GM23338 (cell line): Measurements from ENCODE around the gene POLR1A. TPM values are rescaled to one million over a fixed set of nuclear protein-coding genes. Genes with fewer than 3 reads are reported as not detected.

Experiments used
- ATAC-seq: fragments of 200-7000 bp; cut with Tn5 transposase; 3 replicates; pipeline ENCODE4 v1.9.1; 2020
- DNase-seq: peaks from one replicate; pipeline ENCODE4 v3.0.0-alpha.2; 2015; ENCODE audit warnings: low spot score
- H2AFZ ChIP-seq: fragments of 200-600 bp; sonication (generic); 2 replicates; pipeline ENCODE4 v1.8.0; 2016; ENCODE audit warnings: antibody characterized with exemption, mild to moderate bottlenecking, moderate library complexity
- H3F3A ChIP-seq: fragments of 200-600 bp; sonication (generic); replicated peaks from 2 replicates; pipeline ENCODE4 v1.8.0; 2017; ENCODE audit warnings: antibody characterized with exemption, mixed run types, low read depth
- H3K27ac ChIP-seq: fragments of 200-600 bp; sonication (generic); 2 replicates; pipeline ENCODE4 v1.6.1; 2016; ENCODE audit warnings: low read depth
- H3K27me3 ChIP-seq: fragments of 200-600 bp; sonication (generic); 2 replicates; pipeline ENCODE4 v1.8.0; 2016; ENCODE audit warnings: mild to moderate bottlenecking, mixed run types, moderate library complexity; ENCODE audit not compliant: insufficient read depth
- H3K36me3 ChIP-seq: fragments of 200-600 bp; sonication (generic); 2 replicates; pipeline ENCODE4 v1.8.0; 2016; ENCODE audit warnings: mild to moderate bottlenecking; ENCODE audit not compliant: insufficient read depth
- H3K4me1 ChIP-seq: fragments of 200-600 bp; sonication (generic); 2 replicates; pipeline ENCODE4 v1.8.0; 2016; ENCODE audit warnings: mild to moderate bottlenecking, moderate library complexity; ENCODE audit not compliant: insufficient read depth
- H3K4me2 ChIP-seq: fragments of 200-600 bp; sonication (generic); 2 replicates; pipeline ENCODE4 v1.7.1; 2017; ENCODE audit warnings: mixed run types
- H3K4me3 ChIP-seq: fragments of 200-600 bp; sonication (generic); 2 replicates; pipeline ENCODE4 v1.6.1; 2016; ENCODE audit warnings: mixed run types
- H3K79me2 ChIP-seq: fragments of 200-600 bp; sonication (generic); replicated peaks from 2 replicates; pipeline ENCODE4 v1.8.0; 2017; ENCODE audit warnings: mild to moderate bottlenecking; ENCODE audit not compliant: insufficient read depth
- H3K9me2 ChIP-seq: fragments of 200-600 bp; sonication (generic); 2 replicates; pipeline ENCODE4 v1.8.0; 2017; ENCODE audit not compliant: insufficient read depth
- H4K20me1 ChIP-seq: fragments of 200-600 bp; sonication (generic); replicated peaks from 2 replicates; pipeline ENCODE4 v1.8.0; 2017; ENCODE audit warnings: mild to moderate bottlenecking; ENCODE audit not compliant: insufficient read depth
- H3K27ac Mint-ChIP-seq: 2 replicates; pipeline ENCODE4 v1.8.0; 2020; ENCODE audit warnings: inconsistent platforms, mild to moderate bottlenecking, moderate library complexity, mixed read lengths
- H3K27me3 Mint-ChIP-seq: 3 replicates; pipeline ENCODE4 v1.8.0; 2022; ENCODE audit warnings: low read depth, mild to moderate bottlenecking, moderate library complexity, mixed read lengths, inconsistent platforms; ENCODE audit not compliant: insufficient read depth, poor library complexity
- H3K36me3 Mint-ChIP-seq: 3 replicates; pipeline ENCODE4 v1.8.0; 2021; ENCODE audit warnings: low read depth, mild to moderate bottlenecking, inconsistent platforms, moderate library complexity, mixed read lengths
- H3K4me1 Mint-ChIP-seq: 3 replicates; pipeline ENCODE4 v1.8.0; 2020; ENCODE audit warnings: mild to moderate bottlenecking, inconsistent platforms, mixed read lengths
- H3K4me3 Mint-ChIP-seq: 3 replicates; pipeline ENCODE4 v1.8.0; 2021; ENCODE audit warnings: moderate library complexity, mild to moderate bottlenecking, inconsistent platforms, mixed read lengths
- H3K9me3 Mint-ChIP-seq: 3 replicates; pipeline ENCODE4 v1.8.0; 2020; ENCODE audit warnings: moderate library complexity, mild to moderate bottlenecking, inconsistent platforms, mixed read lengths
- CTCF ChIP-seq, 2 experiments: fragments of 200-600 bp in 1 of 2; sonication (generic) in 1 of 2; conservative IDR thresholded peaks; 2 replicates each; pipeline versions ENCODE4 v1.5.1 to v1.6.1; 2016 to 2017; ENCODE audit warnings: antibody characterized with exemption in 2 of 2, low read depth in 2 of 2, mild to moderate bottlenecking in 2 of 2, moderate library complexity in 1 of 2
- EZH2phosphoT487 ChIP-seq: fragments of 200-600 bp; sonication (generic); IDR thresholded peaks from one replicate; pipeline ENCODE4 v1.8.1; 2018; ENCODE audit warnings: antibody characterized with exemption; ENCODE audit not compliant: unreplicated experiment
- JUNB ChIP-seq: IDR thresholded peaks from one replicate; pipeline ENCODE4 v1.6.1; 2016; ENCODE audit warnings: antibody characterized with exemption; ENCODE audit not compliant: unreplicated experiment
- NANOG ChIP-seq: IDR thresholded peaks from 2 replicates; pipeline ENCODE4 v1.6.1; 2016; ENCODE audit warnings: antibody characterized with exemption, borderline replicate concordance
- REST ChIP-seq: IDR thresholded peaks from one replicate; pipeline ENCODE4 v1.6.1; 2018; ENCODE audit warnings: antibody characterized with exemption; ENCODE audit not compliant: unreplicated experiment
- ZNF462 ChIP-seq: fragments of 250-450 bp; sonication (Bioruptor Pico); IDR thresholded peaks from 2 replicates; pipeline ENCODE4 v1.5.0; 2020; ENCODE audit warnings: mild to moderate bottlenecking, moderate library complexity
- polyA plus RNA-seq: library from polyadenylated mRNA; unstranded; fragments of >200 nt; fragmentation: Nextera tagmentation; extraction: Ambion mirVana; gene quantifications from 2 replicates; pipeline ENCODE4 v1.2.1, GENCODE V29; 2016
- total RNA-seq: library from RNA; depleted of rRNA; stranded (reverse); fragments of >200 nt; shearing (Covaris generic); gene quantifications from 2 replicates; pipeline ENCODE4 v1.2.3, GENCODE V29; 2014

POLR1A gene
- total and polyA plus RNA-seq, 2 experiments from 2014 or later = 13.8 to 43.2 TPM

GRCh38 chr2:86066915-86067314, 38.8 kb downstream of the POLR1A start (continued):
- TF ChIP-seq ZNF462 (CRISPR knock-in tag) (no peak), EZH2phosphoT487 (no peak), REST (no peak), JUNB (no peak), NANOG (no peak)

GRCh38 chr2:86066007-86066578, 39.6 kb downstream of the POLR1A start:
- Mint-ChIP-seq H3K36me3 (peaks cover 82% of the 10 kb centered on the region), H3K9me3 (no peaks in the 10 kb centered on the region), H3K4me3 (no peak overlapping the region), H3K27me3 (no peaks in the 10 kb centered on the region), H3K4me1 (no peaks in the 10 kb centered on the region), H3K27ac (no peak overlapping the region)
- ATAC-seq (no peak), DNase-seq (no peak)
- no peak overlapping the region for H3K4me3 ChIP-seq
- peaks cover 49% of the 10 kb centered on the region for H3K36me3 ChIP-seq
- no peaks in the 10 kb centered on the region for H3K27me3 ChIP-seq
- no peaks in the 10 kb centered on the region for H3K79me2 ChIP-seq
- peaks cover 10% of the 10 kb centered on the region for H4K20me1 ChIP-seq
- no peak overlapping the region for H2AFZ ChIP-seq
- H3K9me2 ChIP-seq = no peaks in the 10 kb centered on the region
- no peaks in the 10 kb centered on the region for H3K4me1 ChIP-seq
- no peaks in the 10 kb centered on the region for H3F3A ChIP-seq
- H3K4me2 ChIP-seq = no peak overlapping the region
- no peak overlapping the region for H3K27ac ChIP-seq
- TF ChIP-seq CTCF (conservative IDR thresholded peaks at IDR 0.05; ENCODE audit: low read depth in 2 of 2) = no peak
